Adrenal gland (tissue), 12 donors: ENCODE results near the gene MARCHF4. TPM values are rescaled to one million over a fixed set of nuclear protein-coding genes. Genes with fewer than 3 reads are reported as not detected.
A peak's percentile ranks its signal among the peaks of the same experiment; 100 is the strongest.

Source experiments
- DNase-seq, 7 donors: peaks; one replicate each; pipeline ENCODE4 v3.0.0-alpha.2; 2019 to 2020
- H3K27ac ChIP-seq, 5 donors: fragments of 200-600 bp; sonication (generic) in 4 of 5; 1 replicate in 3 of 5; 2 replicates in 2 of 5; pipeline versions ENCODE4 v1.5.1 to v1.8.0; 2016 to 2020; ENCODE audit warnings: mild to moderate bottlenecking in 1 of 5
- H3K27me3 ChIP-seq: fragments of 200-600 bp; 2 replicates; pipeline ENCODE4 v1.8.0; 2021
- H3K36me3 ChIP-seq, 2 donors: fragments of 200-600 bp; replicated peaks in 1 of 2; 1 replicate in 1 of 2; 2 replicates in 1 of 2; pipeline versions ENCODE4 v1.5.1 to v1.8.0; 2018 to 2022
- H3K4me1 ChIP-seq, 2 donors: fragments of 200-600 bp; replicated peaks in 1 of 2; 1 replicate in 1 of 2; 2 replicates in 1 of 2; pipeline versions ENCODE4 v1.5.1 to v1.8.0; 2018 to 2021
- H3K4me3 ChIP-seq, 4 donors: fragments of 200-600 bp; sonication (generic) in 3 of 4; one replicate each; pipeline ENCODE4 v1.5.1; 2016 to 2018
- H3K9me3 ChIP-seq, 3 donors: fragments of 200-600 bp; sonication (generic) in 1 of 3; replicated peaks in 1 of 3; 1 replicate in 2 of 3; 2 replicates in 1 of 3; pipeline versions ENCODE4 v1.5.1 to v1.8.0; 2016 to 2021
- POLR2A ChIP-seq, 2 donors: fragments of 450-650 bp; IDR thresholded peaks; one replicate each; pipeline ENCODE4 v1.6.1; 2017; ENCODE audit warnings: antibody characterized with exemption in 2 of 2, mild to moderate bottlenecking in 2 of 2, moderate library complexity in 1 of 2
- WGBS, 4 donors: extraction: QIAGEN DNeasy Blood & Tissue Kit in 2 of 4; methylation state at CpG; one replicate each; pipeline versions ENCODE4 v1.1.5 to v1.1.7; 2013 to 2017; 5-methylcytosine and 5-hydroxymethylcytosine counted together
- intact Hi-C, 2 donors: fragments of 100-400 bp; cut with DNase I; formaldehyde crosslinking; loops; one replicate each; pipeline versions ENCODE4 v1.14.1 to v1.15.0; 2022 to 2023
- polyA plus RNA-seq, 3 donors: library from polyadenylated mRNA; stranded (reverse); fragments of 200-250 nt in 2 of 3; fragments of 350-450 nt in 1 of 3; fragmentation: Illumina TruSeq in 1 of 3; extraction: RNeasy Lipid Tissue Mini Kit (QIAGEN cat#74804) in 1 of 3; gene quantifications; one replicate each; pipeline ENCODE4 v1.2.3, GENCODE V29; 2013 to 2014
- total RNA-seq, 9 donors: library from RNA; depleted of rRNA in 4 of 9; stranded (reverse); fragments of >200 nt in 4 of 9; fragments of 120-200 nt in 1 of 9; fragmentation: NEBNext Ultra II Directional in 1 of 9; extraction: Animal tissue kit (Norgen Biotek cat#: 25700) in 1 of 9; gene quantifications; one replicate each; pipeline versions ENCODE4 v1.1.0 to v1.2.4, GENCODE V29; 2013 to 2023
- TF ChIP-seq, protein P1 (sequence below), 6 experiments: fragments of 450-650 bp in 4 of 6; fragments of 200-600 bp in 2 of 6; sonication (generic) in 1 of 6; IDR thresholded peaks; 1 replicate in 5 of 6; 2 replicates in 1 of 6; pipeline versions ENCODE4 v1.5.1 to v1.8.0; 2016 to 2021; ENCODE audit warnings: antibody characterized with exemption in 6 of 6, mild to moderate bottlenecking in 2 of 6, moderate library complexity in 1 of 6
- donor health status: healthy with polysubstance abuse.
- donor health status: Bipolar disorder and iron deficiency.
- donor health status: DM: yes; HTN: yes; CAD: no.
- donor health status: DM: no; HTN: no; CAD: no.
- donor health status: DM: no; HTN: no; CAD: no.
- donor health status: DM: yes; HTN: yes; CAD: no.

MARCHF4 gene
- total and polyA plus RNA-seq, 12 donors, result 0.13 to 1.8 (median 0.96) TPM; not detected in 5

- intact Hi-C loops, result no loop called here
- WGBS, 4 donors, result 6 to 19% (median 7%) methylated on average over 15 to 56 of the region's 56 CpGs
- Histone ChIP-seq H3K36me3 (peaks cover 0 to 23% of the 10 kb centered on the region in 2 donors), H3K27me3 (no peaks in the 10 kb centered on the region), H3K4me3 (peak within 1 kb of the TSS; percentile 49 to 96 (median 79)), H3K9me3 (no peaks in the 10 kb centered on the region), H3K4me1 (peaks cover 9% of the 10 kb centered on the region in 2 donors), H3K27ac (peak within 1 kb of the TSS; percentile 91 to 98 (median 93))
- TF ChIP-seq, protein P1, sequence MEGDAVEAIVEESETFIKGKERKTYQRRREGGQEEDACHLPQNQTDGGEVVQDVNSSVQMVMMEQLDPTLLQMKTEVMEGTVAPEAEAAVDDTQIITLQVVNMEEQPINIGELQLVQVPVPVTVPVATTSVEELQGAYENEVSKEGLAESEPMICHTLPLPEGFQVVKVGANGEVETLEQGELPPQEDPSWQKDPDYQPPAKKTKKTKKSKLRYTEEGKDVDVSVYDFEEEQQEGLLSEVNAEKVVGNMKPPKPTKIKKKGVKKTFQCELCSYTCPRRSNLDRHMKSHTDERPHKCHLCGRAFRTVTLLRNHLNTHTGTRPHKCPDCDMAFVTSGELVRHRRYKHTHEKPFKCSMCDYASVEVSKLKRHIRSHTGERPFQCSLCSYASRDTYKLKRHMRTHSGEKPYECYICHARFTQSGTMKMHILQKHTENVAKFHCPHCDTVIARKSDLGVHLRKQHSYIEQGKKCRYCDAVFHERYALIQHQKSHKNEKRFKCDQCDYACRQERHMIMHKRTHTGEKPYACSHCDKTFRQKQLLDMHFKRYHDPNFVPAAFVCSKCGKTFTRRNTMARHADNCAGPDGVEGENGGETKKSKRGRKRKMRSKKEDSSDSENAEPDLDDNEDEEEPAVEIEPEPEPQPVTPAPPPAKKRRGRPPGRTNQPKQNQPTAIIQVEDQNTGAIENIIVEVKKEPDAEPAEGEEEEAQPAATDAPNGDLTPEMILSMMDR (IDR thresholded peaks at IDR 0.05), result no peak
- TF ChIP-seq POLR2A (IDR thresholded peaks at IDR 0.05), result peak; percentile 13 to 41
- peak; percentile 98 to 100 (median 99) for DNase-seq
Observed at GRCh38 chr2:216412022-216412999, 40.0 kb upstream of the MARCHF4 start, which contains the start of gene SMARCAL1. Gene SMARCAL1, plus strand, starts transcription at chr2:216412484. Its CDS starts 2,221 bp downstream, at chr2:216414705.

DNA sequence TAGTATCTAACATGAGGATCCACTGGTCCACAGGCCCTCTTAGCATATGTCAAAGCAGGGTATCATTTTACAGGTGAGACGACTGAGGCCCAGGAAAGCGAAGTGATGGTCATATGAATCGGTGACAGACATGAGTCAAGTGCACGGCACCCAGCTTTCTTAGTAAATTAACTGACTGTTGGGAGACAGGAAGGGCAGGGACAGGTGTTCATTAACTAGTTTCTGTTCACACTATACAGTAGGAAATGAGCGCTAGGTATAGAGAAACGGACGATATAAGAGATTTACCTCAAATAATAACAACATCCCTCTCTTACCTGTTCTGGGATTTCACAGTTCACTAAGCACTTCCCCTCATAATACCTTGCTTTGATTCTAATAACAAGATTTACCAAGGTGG is 38.3 kb upstream of the MARCHF4 start:
- no peaks in the 10 kb centered on the region for H3K9me3 ChIP-seq
- TF ChIP-seq, protein P1 (IDR thresholded peaks at IDR 0.05), result no peak
- TF ChIP-seq POLR2A (IDR thresholded peaks at IDR 0.05), result no peak
- intact Hi-C loops, result no loop called here
- peaks cover 9% of the 10 kb centered on the region in 2 donors for H3K4me1 ChIP-seq
- no peak overlapping the region for H3K4me3 ChIP-seq
- no peaks in the 10 kb centered on the region for H3K27me3 ChIP-seq
- WGBS, 4 donors, result 88 to 92% (median 89%) methylated on average over 7 of the region's 7 CpGs
- no peak for DNase-seq
- peaks cover 0 to 9% of the 10 kb centered on the region in 2 donors for H3K36me3 ChIP-seq
- no peak overlapping the region for H3K27ac ChIP-seq

GRCh38 chr2:216408426-216409290 is 36.4 kb upstream of the MARCHF4 start:
- TF ChIP-seq POLR2A (IDR thresholded peaks at IDR 0.05), result no peak
- TF ChIP-seq, protein P1 (IDR thresholded peaks at IDR 0.05), result no peak
- 70 to 81% (median 78%) methylated on average over 10 to 11 of the region's 11 CpGs for WGBS, 4 donors
- DNase-seq, result no peak
- H3K4me1 ChIP-seq, result peaks cover 5 to 6% of the 10 kb centered on the region in 2 donors
- no peaks in the 10 kb centered on the region for H3K36me3 ChIP-seq
- H3K9me3 ChIP-seq, result no peaks in the 10 kb centered on the region
- no peak overlapping the region for H3K4me3 ChIP-seq
- intact Hi-C loops, result loop anchor here (10.0 kb wide), 2 partner anchors 264 to 294 kb away; no protein-coding TSS in a partner anchor
- H3K27ac ChIP-seq, result no peak overlapping the region
- no peaks in the 10 kb centered on the region for H3K27me3 ChIP-seq
